Measurements from ENCODE around the gene NAA20.

DNA sequence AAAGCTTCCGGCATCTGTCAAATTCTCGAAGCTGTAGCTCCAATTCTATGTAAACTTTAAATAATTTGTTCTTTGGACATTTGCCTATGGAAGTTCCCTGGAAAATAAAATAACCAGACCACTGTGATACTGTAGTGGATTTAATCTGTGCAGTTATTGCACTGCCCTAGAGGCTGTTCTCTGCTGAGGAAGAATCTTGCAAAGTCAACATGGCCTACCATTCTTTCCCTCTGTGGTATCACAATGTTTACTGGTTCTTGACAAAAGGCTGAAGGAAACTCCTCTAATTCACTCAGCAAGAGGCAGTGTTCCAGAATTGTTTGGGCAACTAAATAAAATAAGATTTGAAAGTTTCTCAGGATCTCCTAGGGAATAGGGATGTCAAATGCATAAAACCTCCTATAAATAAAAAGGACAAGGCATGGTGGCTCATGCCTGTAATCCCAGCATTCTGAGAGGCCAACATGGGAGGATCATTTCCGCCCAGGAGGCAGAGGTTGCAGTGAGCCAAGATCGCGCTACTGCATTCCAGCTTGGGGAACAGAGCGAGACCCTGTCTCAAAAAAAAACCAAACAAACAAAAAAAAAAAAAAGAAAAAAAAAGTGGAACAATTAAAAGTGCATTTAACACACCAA lies 22.7 kb downstream of the NAA20 start:
- TF ChIP-seq, protein P1, sequence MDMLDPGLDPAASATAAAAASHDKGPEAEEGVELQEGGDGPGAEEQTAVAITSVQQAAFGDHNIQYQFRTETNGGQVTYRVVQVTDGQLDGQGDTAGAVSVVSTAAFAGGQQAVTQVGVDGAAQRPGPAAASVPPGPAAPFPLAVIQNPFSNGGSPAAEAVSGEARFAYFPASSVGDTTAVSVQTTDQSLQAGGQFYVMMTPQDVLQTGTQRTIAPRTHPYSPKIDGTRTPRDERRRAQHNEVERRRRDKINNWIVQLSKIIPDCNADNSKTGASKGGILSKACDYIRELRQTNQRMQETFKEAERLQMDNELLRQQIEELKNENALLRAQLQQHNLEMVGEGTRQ (CRISPR knock-in tag; IDR thresholded peaks at IDR 0.05) = no peak
- TF ChIP-seq MXI1 (IDR thresholded peaks at IDR 0.05; ENCODE audit: low read depth, low read length) (no peak), FOSL1 (tag; conservative IDR thresholded peaks at IDR 0.05) (no peak), RBM25 (IDR thresholded peaks at IDR 0.05; ENCODE audit: low read depth, low read length, severe bottlenecking) (no peak), NCOR1 (IDR thresholded peaks at IDR 0.05) (no peak), NR3C1 (CRISPR knock-in tag; IDR thresholded peaks at IDR 0.05) (no peak), TRIM24 (IDR thresholded peaks at IDR 0.05) (no peak)
- TF ChIP-seq, protein P2, sequence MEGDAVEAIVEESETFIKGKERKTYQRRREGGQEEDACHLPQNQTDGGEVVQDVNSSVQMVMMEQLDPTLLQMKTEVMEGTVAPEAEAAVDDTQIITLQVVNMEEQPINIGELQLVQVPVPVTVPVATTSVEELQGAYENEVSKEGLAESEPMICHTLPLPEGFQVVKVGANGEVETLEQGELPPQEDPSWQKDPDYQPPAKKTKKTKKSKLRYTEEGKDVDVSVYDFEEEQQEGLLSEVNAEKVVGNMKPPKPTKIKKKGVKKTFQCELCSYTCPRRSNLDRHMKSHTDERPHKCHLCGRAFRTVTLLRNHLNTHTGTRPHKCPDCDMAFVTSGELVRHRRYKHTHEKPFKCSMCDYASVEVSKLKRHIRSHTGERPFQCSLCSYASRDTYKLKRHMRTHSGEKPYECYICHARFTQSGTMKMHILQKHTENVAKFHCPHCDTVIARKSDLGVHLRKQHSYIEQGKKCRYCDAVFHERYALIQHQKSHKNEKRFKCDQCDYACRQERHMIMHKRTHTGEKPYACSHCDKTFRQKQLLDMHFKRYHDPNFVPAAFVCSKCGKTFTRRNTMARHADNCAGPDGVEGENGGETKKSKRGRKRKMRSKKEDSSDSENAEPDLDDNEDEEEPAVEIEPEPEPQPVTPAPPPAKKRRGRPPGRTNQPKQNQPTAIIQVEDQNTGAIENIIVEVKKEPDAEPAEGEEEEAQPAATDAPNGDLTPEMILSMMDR (IDR thresholded peaks at IDR 0.05 in 2 of 3, conservative IDR thresholded peaks at IDR 0.05 in 1 of 3; ENCODE audit: insufficient read depth in 2 of 3, low read depth in 1 of 3, low read length in 3 of 3) = no peak
- TF ChIP-seq, protein P3, sequence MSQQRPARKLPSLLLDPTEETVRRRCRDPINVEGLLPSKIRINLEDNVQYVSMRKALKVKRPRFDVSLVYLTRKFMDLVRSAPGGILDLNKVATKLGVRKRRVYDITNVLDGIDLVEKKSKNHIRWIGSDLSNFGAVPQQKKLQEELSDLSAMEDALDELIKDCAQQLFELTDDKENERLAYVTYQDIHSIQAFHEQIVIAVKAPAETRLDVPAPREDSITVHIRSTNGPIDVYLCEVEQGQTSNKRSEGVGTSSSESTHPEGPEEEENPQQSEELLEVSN (IDR thresholded peaks at IDR 0.05; ENCODE audit: borderline replicate concordance in 1 of 2, extremely low read depth in 1 of 2, insufficient read depth in 1 of 2, insufficient read length in 1 of 2, low read depth in 1 of 2, low read length in 1 of 2, poor library complexity in 1 of 2, severe bottlenecking in 1 of 2) = no peak

Measured in K562 (cell line).